OCI-LY7 (cell line): ENCODE data around the gene IGFBP3. TPM values are rescaled to one million over a fixed set of nuclear protein-coding genes. Genes with fewer than 3 reads are reported as not detected.

Source experiments
- BruUV-seq: library from RNA; stranded (reverse); fragments of 400-500 nt; replicated peaks from 2 replicates; lab custom pipeline; 2021; lab: Mats Ljungman, UMichigan
- CTCF ChIA-PET: fragments of 300-600 bp; sonication (Branson Sonifier 250); formaldehyde crosslinking; loops from one replicate; lab custom pipeline; 2022; ENCODE audit warnings: antibody characterized with exemption; ENCODE audit not compliant: unreplicated experiment; lab: Charles Lee
- POLR2A ChIA-PET: fragments of 300-600 bp; sonication (Branson Sonifier 250); formaldehyde crosslinking; loops from one replicate; lab custom pipeline; 2022; ENCODE audit warnings: antibody characterized with exemption; lab: Charles Lee
- DNase-seq: peaks from one replicate; pipeline ENCODE4 v3.0.0-alpha.2; 2015; ENCODE audit warnings: low spot score
- H2AFZ ChIP-seq: fragments of 200-600 bp; sonication (generic), shearing (Covaris generic); 2 replicates; pipeline ENCODE4 v1.6.1; 2014; ENCODE audit warnings: mild to moderate bottlenecking, antibody characterized with exemption, low read length, moderate library complexity
- H3K27ac ChIP-seq: fragments of 200-600 bp; sonication (generic); 2 replicates; pipeline ENCODE4 v1.5.1; 2014; ENCODE audit warnings: mixed run types, low read depth, mild to moderate bottlenecking, moderate library complexity, low read length, inconsistent platforms; ENCODE audit not compliant: poor library complexity, severe bottlenecking
- H3K36me3 ChIP-seq: fragments of 200-600 bp; sonication (generic); 2 replicates; pipeline ENCODE4 v1.6.1; 2014; ENCODE audit warnings: mild to moderate bottlenecking, antibody characterized with exemption, low read length, moderate library complexity, mixed read lengths; ENCODE audit not compliant: insufficient read depth
- H3K4me1 ChIP-seq: fragments of 200-600 bp; sonication (generic); 2 replicates; pipeline ENCODE4 v1.5.1; 2014; ENCODE audit warnings: mild to moderate bottlenecking, low read length; ENCODE audit not compliant: insufficient read depth, poor library complexity, severe bottlenecking
- H3K4me2 ChIP-seq: fragments of 200-600 bp; sonication (generic); 2 replicates; pipeline ENCODE4 v1.6.1; 2014; ENCODE audit warnings: mild to moderate bottlenecking, low read length
- H3K4me3 ChIP-seq: fragments of 200-600 bp; sonication (generic); 2 replicates; pipeline ENCODE4 v1.5.1; 2014; ENCODE audit warnings: mild to moderate bottlenecking, low read depth, low read length; ENCODE audit not compliant: poor library complexity, severe bottlenecking
- H3K79me2 ChIP-seq: fragments of 200-600 bp; sonication (generic); 2 replicates; pipeline ENCODE4 v1.6.1; 2016; ENCODE audit warnings: low read depth, mild to moderate bottlenecking, low read length, moderate library complexity, mixed read lengths; ENCODE audit not compliant: insufficient read depth
- H3K9me2 ChIP-seq: fragments of 200-600 bp; sonication (generic); 2 replicates; pipeline ENCODE4 v1.6.1; 2016; ENCODE audit warnings: mild to moderate bottlenecking, low read length, mixed read lengths; ENCODE audit not compliant: insufficient read depth
- H3K9me3 ChIP-seq: fragments of 200-600 bp; sonication (generic); 2 replicates; pipeline ENCODE4 v1.6.1; 2014; ENCODE audit warnings: mild to moderate bottlenecking, mixed run types, low read length, mixed read lengths
- H4K20me1 ChIP-seq: fragments of 200-600 bp; sonication (generic); 2 replicates; pipeline ENCODE4 v1.6.1; 2014; ENCODE audit warnings: mild to moderate bottlenecking, antibody characterized with exemption, low read length, moderate library complexity, mixed read lengths; ENCODE audit not compliant: insufficient read depth
- CTCF ChIP-seq: fragments of 200-600 bp; sonication (generic); conservative IDR thresholded peaks from 2 replicates; pipeline ENCODE4 v1.5.1; 2014; ENCODE audit warnings: mild to moderate bottlenecking, antibody characterized with exemption, low read length, moderate library complexity, mixed read lengths
- EZH2phosphoT487 ChIP-seq: fragments of 200-600 bp; sonication (generic); IDR thresholded peaks from 2 replicates; pipeline ENCODE4 v1.6.1; 2018; ENCODE audit warnings: low read depth, borderline replicate concordance, mild to moderate bottlenecking, mixed run types, antibody characterized with exemption, low read length, moderate library complexity, mixed read lengths
- intact Hi-C: fragments of 100-400 bp; cut with micrococcal nuclease; formaldehyde crosslinking; loops from one replicate; pipeline ENCODE4 v1.10.0; 2022; ENCODE audit not compliant: unreplicated experiment
- total RNA-seq, 2 experiments: library from RNA; depleted of rRNA in 1 of 2; stranded (reverse); fragments of >200 nt in 1 of 2; shearing (Covaris generic) in 1 of 2; gene quantifications; 2 replicates each; pipeline ENCODE4 v1.2.3, GENCODE V29; 2014 to 2022

Gene IGFBP3
- total RNA-seq, 2 experiments from 2014 or later, result not detected

DNA sequence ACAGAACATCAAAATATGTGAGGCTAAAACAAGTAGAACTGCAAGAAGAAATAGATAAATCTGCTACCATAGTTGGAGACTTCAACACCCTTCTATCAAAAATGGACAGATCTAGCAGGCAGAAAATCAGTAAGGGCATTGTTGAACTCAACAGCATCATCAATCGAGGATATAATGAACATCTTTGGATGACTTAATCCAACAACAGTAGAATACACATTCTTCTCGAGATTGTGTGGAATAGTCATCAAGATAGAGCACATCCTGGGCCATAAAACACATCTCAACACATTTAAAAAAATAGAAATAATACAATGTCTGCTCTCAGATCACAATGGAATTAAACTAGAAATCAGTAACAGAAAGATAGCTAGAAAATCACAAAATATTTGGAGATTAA is 22.9 kb downstream of the IGFBP3 start:
- no peak overlapping the region for H3K4me3 ChIP-seq
- H3K9me2 ChIP-seq, result no peaks in the 10 kb centered on the region
- no peak overlapping the region for H2AFZ ChIP-seq
- no peak for DNase-seq
- intact Hi-C loops, result no loop called here
- no peak overlapping the region for H3K27ac ChIP-seq
- H3K36me3 ChIP-seq, result no peaks in the 10 kb centered on the region
- BruUV-seq, result no TSS peak
- H3K9me3 ChIP-seq, result no peaks in the 10 kb centered on the region
- POLR2A ChIA-PET, result no interaction called here
- H3K4me2 ChIP-seq, result no peak overlapping the region
- no peaks in the 10 kb centered on the region for H3K79me2 ChIP-seq
- no peaks in the 10 kb centered on the region for H3K4me1 ChIP-seq
- CTCF ChIA-PET, result no interaction called here
- no peaks in the 10 kb centered on the region for H4K20me1 ChIP-seq
- TF ChIP-seq CTCF (no peak), EZH2phosphoT487 (no peak)

DNA sequence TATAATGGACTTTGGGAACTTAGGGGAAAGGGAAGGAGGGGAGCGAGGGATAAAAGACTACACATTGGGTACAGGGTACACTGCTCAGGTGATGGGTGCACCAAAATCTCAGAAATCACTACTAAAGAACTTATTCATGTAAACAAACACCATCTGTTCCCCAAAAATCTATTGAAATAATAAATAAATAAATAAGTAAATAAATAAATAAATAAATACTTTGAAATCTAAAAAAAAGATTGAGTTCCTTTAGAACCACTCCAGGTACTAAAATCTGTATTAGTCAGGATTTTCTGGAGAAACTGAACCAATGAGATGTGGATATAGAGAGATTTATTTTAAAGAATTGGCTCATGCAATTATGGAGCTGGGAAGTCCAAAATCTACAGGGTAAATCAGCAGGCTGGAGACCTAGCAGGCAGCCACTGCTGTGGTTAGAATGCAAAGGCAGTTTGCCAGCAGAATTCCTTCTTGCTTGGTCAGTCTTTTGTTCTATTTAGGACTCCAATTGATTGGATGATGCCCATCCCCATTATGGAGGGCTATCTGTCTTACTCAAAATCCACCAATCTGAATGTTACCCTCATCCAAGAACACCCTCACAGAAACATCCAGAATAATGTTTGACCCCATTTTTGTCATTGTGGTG is 23.9 kb downstream of the IGFBP3 start:
- H3K9me2 ChIP-seq, result no peaks in the 10 kb centered on the region
- no peak overlapping the region for H3K27ac ChIP-seq
- intact Hi-C loops, result no loop called here
- no peak for TF ChIP-seq CTCF
- no peak for TF ChIP-seq EZH2phosphoT487
- no peaks in the 10 kb centered on the region for H3K9me3 ChIP-seq
- no peaks in the 10 kb centered on the region for H4K20me1 ChIP-seq
- no peak overlapping the region for H3K4me2 ChIP-seq
- H3K4me3 ChIP-seq, result no peak overlapping the region
- ChIA-PET POLR2A (no interaction called here), CTCF (no interaction called here)
- no peaks in the 10 kb centered on the region for H3K79me2 ChIP-seq
- no peak overlapping the region for H2AFZ ChIP-seq
- no TSS peak for BruUV-seq
- H3K36me3 ChIP-seq, result no peaks in the 10 kb centered on the region
- no peak for DNase-seq
- H3K4me1 ChIP-seq, result no peaks in the 10 kb centered on the region

DNA sequence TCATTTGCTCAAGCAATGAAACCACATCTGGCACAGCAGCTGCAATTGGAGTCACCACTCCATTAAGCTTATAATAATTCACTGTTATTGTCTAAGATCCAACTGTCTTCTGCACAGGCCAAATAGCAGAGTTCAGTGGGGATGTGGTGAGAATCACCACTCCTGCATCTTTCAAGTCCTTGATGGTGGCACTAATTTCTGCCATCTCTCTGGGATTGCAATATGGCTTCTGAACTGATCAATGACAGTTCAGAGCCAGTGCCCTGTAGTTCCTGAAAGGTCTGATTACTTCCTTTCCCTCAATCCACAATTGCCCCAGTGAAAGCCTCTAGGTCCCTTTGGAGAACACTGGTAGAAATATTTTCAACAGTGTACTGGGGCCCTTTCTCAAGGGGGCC is 26.4 kb downstream of the IGFBP3 start:
- CTCF ChIA-PET, result no interaction called here
- no peaks in the 10 kb centered on the region for H4K20me1 ChIP-seq
- H3K27ac ChIP-seq, result no peak overlapping the region
- no peaks in the 10 kb centered on the region for H3K9me2 ChIP-seq
- BruUV-seq, result no TSS peak
- no peaks in the 10 kb centered on the region for H3K9me3 ChIP-seq
- POLR2A ChIA-PET, result no interaction called here
- no peak for DNase-seq
- no peak overlapping the region for H3K4me3 ChIP-seq
- no peaks in the 10 kb centered on the region for H3K4me1 ChIP-seq
- H3K36me3 ChIP-seq, result no peaks in the 10 kb centered on the region
- no peaks in the 10 kb centered on the region for H3K79me2 ChIP-seq
- H2AFZ ChIP-seq, result no peak overlapping the region
- intact Hi-C loops, result no loop called here
- H3K4me2 ChIP-seq, result no peak overlapping the region
- no peak for TF ChIP-seq EZH2phosphoT487
- no peak for TF ChIP-seq CTCF
